Fibroblast of peridontal ligament (primary cell): ENCODE results near the gene MTUS2.
"Not testable (repeated sequence)": the region's sequence is repeated elsewhere in the genome, so short reads cannot be mapped to it uniquely, and the experiment has no call there.

ENCODE experiments used
- DNase-seq: peaks from one replicate; pipeline ENCODE4 v3.0.0-alpha.2; 2010; ENCODE audit errors: extremely low read depth

The MTUS2 gene

DNA sequence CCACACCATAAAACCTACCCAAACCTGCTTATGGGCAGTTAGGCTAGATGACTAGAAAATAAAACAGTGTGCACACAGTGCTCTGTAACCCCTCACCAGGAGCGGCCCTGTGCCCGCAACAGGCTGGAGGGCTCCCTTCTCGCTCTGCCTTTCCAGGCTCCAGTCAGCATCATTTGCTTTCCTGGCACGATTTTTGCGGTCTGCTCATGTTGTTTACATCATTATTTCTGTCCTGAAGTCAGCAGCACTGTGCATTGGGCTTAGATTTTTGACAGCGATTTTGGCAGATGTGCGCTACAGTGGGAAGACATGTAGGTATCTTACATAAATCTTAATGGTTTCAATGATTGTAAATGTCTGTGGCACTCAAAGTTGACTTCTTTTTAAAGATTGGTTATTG lies 344.0 kb downstream of the MTUS2 start:
- DNase-seq: no peak

DNA sequence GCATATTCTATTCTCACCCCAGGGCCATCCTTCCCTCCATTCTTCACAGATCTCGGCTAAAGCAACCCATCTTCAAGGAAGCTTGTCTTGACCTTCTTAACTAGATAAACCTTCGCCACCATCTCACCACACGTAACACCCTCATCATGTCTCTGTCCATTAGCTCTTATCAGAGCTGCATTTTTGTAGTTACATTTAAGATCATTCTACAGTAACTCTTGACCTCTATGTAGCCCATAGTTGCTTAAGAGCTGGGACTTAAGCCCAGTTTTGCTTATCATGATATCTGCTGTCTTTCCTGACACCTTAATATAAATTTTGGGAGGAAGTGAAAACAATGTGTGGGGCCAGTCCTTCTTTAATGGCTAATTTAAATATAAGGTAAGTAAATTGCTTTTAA lies 345.1 kb downstream of the MTUS2 start:
- DNase-seq: no peak

DNA sequence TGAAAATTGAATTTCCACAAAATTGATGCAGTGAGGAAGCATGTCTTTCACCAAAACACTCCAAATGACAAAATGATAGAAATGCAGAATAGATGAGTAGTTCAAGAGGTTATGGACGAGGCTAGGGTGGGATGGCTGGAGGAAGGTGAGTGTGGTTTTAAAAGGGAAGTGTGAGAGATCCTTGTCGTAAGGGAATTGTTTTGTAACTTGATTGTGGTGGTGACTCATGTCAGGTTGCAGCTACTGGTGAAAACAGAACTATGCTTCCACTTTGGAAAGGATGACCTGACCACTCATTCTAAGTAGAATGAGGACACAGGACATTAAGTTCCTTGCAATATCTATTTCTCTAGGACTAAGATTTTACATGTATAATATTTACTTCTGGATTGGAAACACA lies 345.7 kb downstream of the MTUS2 start:
- DNase-seq: no peak

DNA sequence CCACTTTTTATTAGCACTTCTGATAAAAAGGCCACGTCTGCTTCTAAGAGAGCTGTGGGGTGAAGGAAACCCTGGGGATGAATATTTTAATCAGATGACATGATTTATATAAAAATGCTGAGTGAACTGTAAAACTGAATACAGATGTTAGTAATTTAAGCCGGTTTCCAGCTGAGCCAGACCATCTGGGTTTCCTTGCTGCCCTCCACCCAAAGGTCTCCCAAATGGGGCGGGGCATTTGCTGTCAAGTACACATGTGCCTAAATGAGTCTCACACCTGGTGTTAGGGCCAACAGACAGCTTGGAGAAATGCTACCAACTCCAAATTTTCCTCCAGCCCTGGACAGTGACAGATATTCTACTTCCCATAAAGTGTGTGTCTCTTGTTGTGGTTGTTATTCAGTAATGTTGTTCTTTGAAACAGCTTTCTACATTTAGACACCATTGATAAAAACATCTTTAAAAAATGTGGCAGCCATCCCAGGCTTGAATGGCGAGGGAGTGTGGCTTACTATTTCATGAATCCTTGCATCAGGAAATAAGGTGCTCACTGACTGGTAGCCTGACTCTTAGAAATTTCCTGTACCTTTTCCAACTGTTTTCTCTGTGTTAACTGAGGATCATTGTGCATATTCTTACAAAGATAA lies 350.4 kb downstream of the MTUS2 start:
- no peak for DNase-seq

DNA sequence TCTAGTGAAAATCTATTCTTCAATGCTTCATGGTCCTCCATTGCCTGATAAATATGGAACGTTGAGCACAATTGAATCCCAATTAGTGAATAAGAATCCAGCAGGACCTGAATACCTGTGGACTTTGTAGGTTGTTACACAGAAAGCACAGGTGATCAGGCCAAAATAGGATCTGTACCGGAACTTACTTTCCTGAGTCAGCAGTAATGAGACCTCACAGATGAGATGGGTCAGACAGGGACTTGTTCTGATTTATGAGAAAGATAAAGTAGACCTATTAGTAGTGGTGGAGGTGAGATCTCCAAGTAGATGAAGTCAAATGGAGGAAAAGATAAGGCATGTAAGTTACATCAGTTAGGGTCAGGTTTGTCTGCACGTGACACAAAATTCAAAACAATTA lies 351.1 kb downstream of the MTUS2 start:
- no peak for DNase-seq

DNA sequence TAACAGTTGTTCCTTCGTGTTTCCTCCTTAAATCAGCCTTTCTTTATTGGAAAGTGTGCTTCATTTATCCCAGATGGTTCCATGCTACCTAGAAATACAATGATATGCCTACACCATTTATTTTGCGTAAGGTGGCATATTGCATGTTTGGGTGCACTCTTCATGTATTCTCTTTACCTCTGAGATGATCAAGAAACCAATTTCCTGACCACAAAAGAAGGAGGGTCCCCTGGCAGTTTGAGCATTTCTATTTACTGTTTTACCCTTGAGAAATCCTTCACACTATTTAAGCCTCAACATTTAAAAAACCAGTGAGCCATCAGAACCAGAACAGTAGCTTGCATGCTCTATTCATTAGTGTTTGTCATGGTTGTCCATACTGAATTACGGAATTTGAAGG lies 354.0 kb downstream of the MTUS2 start:
- DNase-seq: no peak

DNA sequence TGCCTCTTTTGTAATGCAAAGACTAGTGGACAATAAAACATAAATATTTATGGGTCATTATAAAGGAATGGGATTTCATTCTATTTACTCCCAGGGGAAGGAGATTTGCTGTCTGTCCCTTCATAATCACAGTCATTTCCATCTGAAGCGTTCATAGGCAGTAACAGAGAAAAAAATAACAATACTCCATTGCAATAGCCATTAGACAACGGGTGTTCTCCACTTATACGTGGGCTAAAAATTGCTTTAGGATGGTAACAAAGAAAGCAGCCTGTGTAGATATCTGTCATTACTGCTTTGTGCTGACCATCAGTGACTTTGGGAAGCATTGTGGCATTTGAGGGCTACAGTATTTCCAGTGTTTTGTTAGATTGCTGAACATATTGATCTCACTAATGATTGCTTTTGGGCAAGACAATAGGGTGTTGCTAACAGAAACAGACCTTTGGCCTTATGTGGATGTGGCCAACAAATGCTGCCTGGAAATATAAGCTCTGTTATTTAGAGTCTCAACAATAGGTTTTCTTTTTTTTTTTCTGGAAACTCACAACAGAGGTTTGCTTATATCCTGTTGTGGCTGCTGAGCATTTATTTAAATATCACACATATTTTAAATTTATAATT lies 355.2 kb downstream of the MTUS2 start:
- no peak for DNase-seq

DNA sequence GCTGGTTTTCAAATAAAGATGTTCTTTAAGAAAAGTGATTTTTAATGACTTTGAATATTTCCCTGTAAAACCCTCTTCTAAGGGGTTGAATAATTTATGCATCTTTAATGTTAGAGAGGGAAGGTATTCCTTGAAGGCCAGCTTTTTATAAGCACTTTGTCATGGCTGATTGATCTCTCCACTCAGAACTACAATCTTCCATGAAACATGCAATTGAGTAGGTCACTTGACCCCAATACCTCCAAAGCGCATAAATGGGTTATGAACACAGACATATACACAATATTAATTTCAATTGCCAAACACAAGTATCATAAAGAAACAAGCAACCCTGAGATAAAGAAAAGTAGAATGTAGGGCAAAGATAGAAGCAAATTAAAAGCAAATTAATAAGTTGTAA lies 359.9 kb downstream of the MTUS2 start:
- no peak for DNase-seq

DNA sequence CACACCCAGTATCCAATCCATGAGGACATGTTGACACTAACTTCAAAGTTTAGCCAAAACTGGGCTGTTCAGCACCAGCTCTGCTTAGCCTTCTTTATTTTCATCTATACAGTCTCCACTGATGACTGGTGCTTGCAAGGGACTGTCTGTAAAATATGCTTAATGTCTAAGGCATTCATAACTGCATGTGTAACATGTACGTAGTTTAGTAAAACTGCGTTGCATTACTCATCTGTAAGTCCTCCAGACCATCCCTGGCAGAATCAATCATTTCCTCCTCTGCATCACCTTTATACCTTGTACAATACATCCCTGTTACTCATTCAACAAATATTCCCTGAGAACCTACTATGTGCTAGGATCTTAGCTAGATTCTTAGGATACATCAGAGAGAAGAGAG lies 362.1 kb downstream of the MTUS2 start:
- DNase-seq: no peak

DNA sequence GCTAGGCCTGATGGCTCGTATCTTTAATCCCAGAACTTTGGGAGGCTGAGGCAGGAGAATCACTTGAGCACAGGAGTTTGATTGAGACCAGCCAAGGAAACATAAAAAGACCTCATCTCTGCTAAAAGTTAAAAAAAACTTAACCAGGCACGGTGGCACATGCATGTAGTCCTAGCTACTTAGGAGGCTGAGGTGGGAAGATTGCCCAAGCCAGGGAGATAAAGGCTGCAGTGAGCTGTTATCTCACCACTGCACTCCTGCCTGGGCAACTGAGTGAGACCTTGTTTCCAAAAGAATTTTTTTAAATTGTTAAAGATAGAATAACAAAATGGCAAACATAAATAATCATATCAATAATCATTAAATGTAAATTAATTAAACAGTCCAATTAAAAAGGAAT lies 365.8 kb downstream of the MTUS2 start:
- no peak for DNase-seq

DNA sequence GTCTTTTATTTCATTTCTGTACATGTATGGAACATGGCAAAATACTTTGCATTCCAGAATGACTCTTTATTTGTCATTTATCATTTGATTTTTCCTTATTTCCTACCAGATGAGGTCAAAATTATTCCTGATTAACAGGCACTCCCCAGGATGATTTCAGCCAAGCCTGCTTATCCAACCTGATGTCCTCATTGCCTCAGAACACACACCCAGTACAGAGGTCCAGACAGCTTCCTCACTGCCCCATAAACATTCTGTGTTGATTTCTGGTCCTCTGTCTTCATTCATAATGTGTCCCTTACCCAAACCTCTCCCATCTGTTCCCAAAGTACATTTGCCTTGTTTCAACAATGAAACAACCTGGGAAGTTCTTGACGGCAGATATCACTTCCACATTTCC lies 367.4 kb downstream of the MTUS2 start:
- DNase-seq: no peak

DNA sequence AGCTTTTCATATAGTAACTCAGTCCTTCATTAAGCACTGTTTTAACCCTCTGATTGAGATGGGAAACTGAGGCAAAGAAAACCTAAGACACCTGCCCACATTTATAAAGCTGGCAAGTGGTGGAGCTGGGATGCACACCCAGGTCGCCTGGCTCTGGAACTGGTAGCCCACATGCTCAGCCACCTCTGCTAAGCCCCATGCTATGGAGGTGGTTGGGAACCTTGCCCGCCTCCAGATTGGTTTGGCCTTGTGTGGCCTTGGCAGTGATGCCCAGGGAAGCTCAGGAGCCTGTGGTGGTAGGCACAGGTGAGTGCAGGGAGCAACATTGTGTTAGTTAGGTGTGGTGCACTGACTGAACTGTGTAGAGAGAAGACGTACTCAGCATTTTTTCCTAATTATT lies 370.2 kb downstream of the MTUS2 start:
- DNase-seq: no peak

DNA sequence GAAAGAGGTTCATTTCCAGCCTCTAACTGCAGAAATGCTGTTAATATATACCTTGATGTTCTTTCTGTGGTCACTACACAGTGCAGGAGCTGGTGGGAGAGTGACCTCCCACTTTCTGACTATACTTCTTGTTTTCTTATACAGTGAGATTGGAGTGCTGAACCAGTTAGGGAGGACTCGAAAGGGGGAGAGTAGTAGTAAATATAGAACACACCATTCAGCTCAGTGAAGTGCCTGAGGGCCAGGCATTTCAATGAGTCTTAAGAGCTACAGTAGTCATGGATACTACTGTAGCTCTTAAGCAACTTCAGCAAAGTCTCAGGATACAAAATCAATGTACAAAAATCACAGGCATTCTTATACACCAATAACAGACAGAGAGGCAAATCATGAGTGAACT lies 372.9 kb downstream of the MTUS2 start:
- no peak for DNase-seq

DNA sequence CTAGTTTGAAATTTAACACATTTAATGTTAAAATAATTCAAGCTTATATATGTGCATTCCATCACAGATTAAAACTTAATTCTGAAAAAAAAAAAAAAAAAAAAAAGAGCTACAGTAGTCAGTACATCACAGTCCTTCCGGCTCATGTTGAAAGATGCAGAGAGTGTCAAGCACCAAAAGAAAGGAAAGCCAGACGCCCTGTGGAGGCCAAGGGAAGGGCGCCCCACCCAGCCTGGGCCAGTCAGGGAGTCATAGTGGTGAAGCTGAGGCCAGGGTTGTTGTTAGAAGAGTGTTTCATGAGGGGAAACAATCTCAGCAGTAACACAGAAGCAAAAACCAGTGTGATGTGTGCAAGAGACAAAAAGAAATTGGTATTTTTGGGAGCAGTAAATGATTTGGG lies 375.3 kb downstream of the MTUS2 start:
- no peak for DNase-seq

DNA sequence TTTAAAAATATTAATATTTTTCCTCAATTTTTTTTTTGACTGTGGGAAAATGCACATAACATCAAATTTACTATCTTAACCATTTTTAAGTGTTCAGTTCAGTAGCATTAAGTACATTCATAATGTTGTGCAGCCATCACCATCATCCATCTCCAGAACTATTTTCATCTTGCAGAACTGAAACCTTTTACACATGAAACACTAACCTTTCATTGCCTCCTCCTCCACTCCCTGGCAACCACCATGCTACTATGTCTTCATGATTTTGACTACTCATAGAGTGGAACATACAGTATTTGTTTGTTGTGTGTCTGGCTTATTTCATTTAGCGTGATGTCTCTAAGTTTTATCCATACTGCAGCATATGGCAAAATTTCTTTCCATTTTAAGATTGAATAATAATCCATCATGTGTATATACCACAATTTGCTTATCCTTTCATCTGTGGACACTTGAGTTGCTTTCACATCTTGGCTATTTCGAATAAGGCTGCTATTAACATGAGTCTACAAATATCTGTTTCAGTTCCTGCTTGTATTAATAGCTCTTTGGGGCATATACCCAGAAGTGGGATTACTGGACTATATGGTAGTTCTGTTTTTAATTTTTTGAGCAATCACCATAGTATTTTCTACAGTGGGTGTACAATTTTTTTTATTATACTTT lies 376.4 kb downstream of the MTUS2 start:
- no peak for DNase-seq

DNA sequence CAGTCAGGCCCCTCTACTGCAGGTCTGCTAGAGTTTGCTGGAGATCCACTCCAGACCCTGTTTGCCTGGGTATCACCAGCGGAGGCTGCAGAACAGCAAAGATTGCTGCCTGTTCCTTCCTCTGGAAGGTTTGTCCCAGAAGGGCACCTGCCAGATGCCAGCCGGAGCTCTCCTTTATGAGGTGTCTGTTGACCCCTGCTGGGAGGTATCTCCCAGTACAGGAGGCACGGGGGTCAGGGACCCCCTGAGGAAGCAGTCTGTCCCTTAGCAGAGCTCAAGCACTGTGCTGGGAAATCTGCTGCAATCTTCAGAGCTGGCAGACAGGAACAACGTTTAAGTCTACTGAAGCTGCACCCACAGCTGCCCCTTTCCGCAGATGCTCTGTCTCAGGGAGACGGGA lies 382.6 kb downstream of the MTUS2 start:
- DNase-seq: not testable (repeated sequence)

DNA sequence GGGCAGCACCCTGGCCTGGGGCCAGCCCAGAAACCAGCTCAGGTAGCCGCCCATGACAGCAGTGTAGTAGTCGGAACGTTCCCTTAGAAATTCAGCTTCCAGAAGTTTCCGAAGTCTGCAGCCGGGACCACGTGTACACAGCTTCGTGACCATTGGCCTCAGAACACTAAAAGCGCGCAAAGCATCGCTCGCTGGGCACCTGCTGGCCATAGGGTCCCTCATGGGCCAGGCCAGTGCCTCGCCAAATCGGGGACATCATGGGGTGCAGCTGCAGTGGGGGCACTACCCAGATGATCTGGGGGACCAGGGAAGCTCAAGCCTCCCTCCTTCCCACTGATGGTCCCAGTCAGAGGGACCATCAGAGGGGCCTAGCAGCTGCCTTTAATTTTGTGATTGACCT lies 384.5 kb downstream of the MTUS2 start:
- no peak for DNase-seq

DNA sequence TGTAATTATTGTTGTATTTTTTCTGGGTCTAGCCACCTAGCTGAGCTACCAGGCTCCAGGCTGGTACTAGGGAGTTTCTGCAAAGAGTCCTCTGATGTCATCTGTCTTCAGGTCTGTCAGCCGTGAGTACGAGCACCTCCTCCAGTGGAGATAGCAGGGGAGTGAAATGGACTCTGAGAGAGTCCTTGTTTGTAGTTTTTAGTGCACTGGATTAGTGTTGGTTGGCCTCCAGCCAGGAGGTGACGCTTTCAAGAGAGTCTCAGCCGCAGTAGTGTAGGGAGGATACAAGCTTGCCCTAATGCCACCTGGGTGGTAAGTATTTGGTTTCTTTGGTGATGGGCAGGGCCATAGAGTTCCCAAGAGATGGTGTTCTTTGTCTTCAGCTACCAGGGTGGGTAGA lies 390.5 kb downstream of the MTUS2 start:
- no peak for DNase-seq

DNA sequence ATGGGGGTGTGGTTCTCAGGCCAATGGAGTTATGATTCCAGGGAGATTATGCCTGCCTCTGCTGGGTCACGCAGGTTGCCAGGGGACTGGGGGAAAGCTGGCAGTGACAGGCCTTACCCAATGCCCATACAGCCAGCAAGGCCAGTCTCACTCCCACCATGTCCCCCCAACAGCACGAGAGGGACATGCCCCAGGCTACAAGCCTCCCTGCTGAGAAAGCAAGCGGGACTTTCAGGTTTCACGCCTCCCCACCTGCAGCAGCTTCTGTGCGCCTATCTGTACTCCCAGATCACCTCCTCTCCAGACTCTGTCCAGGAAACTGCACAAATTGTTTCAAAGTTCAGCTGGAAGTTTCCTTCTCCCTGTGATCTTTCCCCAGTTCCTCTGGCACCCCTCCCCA lies 391.0 kb downstream of the MTUS2 start:
- DNase-seq: not testable (repeated sequence)

DNA sequence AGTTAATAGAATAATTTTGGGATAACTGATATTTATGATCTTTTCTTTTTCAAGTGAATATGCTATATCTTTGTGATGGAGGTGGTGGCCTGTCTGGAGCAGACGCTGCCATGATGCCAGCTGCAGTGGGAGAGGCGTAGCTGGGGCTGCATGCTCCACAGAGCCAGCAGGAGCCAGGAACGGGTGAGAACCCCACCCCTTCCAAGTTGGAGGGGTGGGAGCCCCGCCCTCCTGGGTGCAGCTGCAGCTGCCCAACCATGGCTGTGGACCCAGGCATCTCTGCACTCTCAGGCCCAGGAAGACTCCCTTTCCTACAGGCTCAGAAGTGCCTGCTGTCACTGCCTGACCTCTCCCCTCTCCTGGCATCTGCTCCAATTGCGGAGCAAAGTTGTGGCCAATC lies 402.3 kb downstream of the MTUS2 start:
- DNase-seq: no peak

DNA sequence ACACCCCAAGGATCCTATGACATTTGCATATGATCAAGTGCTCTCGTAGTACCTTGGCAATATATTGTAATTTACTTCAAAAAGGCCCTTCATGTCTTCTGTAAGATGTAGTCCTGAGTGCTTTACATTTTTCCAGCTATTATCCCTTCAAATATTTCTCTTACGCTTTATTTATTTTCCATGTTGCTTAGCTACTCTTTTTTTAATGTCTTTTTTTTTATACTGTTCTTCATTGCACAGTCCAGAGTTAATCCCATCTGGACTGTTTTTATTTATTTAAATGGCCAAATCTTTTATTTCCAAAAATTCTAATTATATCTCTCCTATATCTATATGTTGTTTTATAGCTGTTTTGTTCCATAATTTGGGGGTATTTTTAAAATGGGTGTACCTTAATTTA lies 404.1 kb downstream of the MTUS2 start:
- no peak for DNase-seq

DNA sequence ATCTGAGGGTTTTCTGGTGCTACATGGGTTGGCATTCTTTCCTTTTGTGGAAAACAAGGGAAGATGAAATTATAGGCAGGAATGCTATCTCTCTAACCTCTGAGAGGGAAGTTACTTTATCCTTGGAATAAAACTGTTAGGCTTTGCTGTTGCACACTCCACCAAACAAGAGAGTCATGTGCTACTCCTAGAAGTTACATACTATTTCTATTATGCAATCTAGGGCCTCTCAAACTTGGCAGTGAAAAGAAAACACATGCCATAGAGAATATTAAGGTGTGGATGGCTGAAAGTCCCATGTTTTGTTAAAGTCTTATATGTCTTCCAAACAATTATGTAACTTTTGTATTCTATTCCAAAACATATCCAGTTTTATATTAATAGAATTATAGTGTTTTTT lies 407.4 kb downstream of the MTUS2 start:
- DNase-seq: no peak

DNA sequence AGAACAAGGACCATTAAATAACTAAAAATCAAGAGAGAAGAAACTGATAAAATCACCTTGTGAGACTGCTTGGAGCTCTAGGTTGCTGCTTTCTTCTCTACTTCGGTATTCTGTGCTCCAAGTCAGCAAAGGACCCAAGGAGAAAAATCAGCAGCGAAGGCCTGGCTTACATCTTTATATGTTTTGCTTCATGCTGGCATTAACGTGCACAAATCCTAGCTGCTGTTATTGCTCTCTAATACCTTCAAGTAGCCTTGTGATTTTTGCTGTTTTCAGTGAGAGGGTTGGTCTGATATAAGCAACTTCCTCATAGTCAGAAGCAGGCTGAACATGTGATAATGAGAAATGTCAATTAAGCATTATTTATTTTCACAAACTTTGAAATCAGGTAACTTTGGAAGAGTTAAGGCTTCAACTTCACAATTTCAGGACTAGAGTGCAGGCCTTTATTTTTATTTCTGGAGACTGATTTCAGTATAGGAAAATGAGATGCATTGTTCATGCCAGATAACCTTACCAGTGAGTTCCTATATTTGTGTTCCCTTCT lies 410.2 kb downstream of the MTUS2 start:
- DNase-seq: no peak
